Activated naive CD4-positive, alpha-beta T cell treated with anti-CD3 and anti-CD28 coated beads, Interleukin-2, amount 50 U/mL, for 16 hours (primary cell): ENCODE results near the gene METTL16.

ENCODE experiments used
- DNase-seq: peaks from one replicate; pipeline ENCODE4 v3.0.0-alpha.2; 2020

METTL16 gene

DNA sequence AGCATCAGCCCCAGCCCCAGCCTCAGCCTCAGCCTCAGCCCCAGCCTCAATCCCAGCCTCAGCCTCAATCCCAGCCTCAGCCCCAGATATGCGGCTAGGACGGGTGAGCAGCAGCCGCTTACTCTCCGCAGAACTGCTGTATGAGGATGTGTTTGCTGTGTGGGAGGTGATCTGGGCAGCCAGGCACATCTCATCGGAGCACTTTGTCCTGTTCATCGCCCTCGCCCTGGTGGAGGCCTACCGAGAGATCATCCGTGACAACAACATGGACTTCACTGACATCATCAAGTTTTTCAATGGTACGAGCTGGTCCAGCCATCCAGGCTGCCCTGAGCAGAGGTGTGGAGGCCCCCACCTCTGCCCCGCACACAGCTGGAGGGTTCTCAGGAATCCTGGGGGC is 132.8 kb downstream of the METTL16 start:
- DNase-seq, result no peak

DNA sequence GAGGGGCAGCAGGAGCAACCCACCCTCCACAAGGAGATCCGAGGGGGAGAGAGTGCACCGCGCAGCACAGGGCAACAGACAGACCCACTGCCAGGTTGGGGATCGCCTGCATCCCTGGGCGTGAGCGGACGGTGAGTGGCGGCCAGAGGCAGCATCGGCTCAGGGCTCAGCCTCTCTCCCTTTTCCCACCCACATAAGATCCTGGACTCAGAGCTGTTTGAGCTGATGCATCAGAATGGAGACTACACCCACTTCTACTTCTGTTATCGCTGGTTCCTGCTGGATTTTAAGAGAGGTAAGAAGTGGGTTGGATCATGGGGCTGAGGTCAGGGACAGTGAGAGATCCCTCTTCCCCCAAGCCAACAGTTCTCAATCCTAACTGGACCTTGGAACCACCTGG is 134.0 kb downstream of the METTL16 start:
- DNase-seq, result no peak

DNA sequence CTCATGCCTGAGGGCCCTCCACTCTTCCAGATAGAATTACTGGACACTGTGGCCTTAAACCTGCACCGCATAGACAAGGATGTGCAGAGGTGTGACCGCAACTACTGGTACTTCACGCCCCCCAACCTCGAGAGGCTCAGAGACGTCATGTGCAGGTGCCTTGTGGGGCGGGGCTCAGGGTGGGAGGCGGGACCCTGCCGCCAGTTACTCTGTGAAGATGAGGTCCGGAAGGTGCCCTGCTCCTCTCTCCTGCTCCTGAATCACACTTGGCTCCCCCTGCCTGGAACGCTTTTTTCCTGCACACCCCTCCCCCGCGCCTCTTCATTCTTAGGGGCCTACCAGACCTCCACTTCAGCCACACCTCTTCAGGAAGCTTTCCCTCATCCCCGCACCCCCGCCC is 135.6 kb downstream of the METTL16 start:
- DNase-seq, result no peak

DNA sequence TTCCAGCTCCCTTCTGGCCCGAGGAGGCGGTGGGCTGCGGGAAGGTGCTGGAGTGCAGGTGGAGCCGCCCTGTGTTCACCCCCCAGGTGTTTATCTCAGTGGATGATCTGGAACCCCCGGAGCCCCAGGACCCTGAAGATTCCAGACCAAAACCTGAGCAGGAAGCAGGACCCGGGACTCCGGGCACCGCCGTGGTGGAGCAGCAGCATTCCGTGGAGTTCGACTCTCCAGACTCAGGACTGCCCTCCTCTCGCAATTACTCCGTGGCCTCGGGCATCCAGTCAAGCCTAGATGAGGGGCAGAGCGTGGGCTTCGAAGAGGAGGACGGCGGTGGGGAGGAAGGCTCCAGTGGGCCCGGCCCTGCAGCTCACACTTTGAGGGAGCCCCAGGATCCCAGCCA is 136.3 kb downstream of the METTL16 start:
- DNase-seq, result no peak

DNA sequence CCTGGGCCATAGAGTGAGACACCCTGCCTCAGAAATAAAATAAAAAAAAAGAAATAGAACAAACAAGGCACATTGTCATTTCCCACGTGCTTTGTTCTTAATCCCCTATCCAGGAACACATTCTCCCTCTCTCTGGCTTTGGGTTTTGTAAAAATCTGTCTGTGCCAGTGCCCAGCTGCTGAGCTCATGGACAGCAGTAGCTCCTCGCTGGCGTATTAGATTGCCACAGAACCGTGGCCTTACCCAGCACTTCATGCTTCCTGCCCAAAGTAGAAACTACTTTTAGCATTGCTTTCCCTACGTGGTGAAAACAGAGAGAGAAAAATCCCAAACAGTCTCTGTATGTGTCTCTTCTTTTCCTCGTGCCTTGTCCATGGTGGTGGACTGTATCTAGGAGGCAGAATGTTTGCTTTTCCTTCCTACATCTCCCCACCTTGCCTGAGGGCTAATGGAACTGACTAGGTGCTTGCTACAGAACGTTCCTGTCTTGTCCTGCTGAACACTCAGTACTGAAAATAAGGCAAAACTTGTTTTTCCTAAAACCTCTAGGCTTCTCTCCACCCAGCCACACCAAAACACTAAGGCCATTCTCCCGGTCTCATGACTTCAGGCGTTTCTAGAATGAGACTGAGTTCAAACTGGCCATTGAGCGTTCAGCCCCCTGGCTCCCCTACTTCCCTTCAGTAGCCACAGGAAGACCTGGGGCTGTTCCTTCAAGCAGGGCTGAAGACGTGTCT is 137.0 kb downstream of the METTL16 start:
- DNase-seq, result no peak

DNA sequence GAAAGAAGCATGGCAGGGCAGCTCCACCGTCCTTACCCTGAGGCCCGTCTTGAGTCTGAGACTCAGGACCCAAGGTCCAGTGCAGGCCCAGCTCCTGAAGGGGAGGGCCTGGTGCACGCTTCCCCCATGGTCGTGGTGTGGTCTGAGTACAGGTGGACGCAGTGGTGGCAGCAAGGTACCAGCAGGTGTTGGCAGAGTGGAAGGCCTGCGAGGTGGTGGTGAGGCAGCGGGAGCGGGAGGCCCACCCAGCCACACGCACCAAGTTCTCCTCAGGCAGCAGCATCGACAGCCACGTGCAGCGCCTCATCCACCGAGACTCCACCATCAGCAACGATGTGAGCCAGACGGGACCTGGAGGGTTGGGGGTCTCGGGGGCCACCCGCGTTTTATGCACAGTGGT is 138.5 kb downstream of the METTL16 start:
- no peak for DNase-seq

DNA sequence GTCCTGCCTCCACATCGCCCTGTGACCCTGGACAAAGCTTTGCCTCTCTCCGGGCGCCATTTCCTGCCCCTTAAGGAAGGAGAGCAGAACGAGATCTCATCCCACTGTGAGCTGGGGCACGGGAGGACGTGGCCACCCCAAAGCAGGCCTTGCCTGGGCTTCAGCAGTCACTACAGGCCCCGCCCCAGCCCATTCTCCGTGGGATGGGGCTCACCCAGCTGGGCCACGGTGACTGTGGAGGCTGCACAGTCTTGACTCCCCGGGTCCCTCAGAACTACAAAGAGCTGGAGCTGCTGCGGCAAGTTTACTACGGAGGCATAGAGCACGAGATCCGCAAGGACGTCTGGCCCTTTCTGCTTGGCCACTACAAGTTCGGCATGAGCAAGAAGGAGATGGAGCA is 139.0 kb downstream of the METTL16 start:
- DNase-seq, result no peak

DNA sequence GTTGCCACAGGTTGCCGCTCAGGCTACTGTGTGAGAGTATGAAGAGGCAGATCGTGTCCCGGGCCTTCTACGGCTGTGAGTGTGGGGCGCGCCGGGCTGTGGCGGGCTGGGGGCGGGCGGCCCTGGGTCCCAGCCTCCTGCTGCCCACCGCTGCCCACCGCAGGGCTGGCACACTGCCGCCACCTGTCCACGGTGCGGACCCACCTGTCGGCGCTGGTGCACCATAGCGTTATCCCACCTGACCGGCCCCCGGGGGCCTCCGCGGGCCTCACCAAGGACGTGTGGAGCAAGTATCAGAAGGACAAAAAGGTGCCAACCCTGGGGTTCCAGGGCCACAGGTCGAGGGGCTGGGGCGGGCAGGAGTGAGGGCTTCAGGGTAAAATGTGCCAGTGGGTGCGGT is 139.5 kb downstream of the METTL16 start:
- no peak for DNase-seq

DNA sequence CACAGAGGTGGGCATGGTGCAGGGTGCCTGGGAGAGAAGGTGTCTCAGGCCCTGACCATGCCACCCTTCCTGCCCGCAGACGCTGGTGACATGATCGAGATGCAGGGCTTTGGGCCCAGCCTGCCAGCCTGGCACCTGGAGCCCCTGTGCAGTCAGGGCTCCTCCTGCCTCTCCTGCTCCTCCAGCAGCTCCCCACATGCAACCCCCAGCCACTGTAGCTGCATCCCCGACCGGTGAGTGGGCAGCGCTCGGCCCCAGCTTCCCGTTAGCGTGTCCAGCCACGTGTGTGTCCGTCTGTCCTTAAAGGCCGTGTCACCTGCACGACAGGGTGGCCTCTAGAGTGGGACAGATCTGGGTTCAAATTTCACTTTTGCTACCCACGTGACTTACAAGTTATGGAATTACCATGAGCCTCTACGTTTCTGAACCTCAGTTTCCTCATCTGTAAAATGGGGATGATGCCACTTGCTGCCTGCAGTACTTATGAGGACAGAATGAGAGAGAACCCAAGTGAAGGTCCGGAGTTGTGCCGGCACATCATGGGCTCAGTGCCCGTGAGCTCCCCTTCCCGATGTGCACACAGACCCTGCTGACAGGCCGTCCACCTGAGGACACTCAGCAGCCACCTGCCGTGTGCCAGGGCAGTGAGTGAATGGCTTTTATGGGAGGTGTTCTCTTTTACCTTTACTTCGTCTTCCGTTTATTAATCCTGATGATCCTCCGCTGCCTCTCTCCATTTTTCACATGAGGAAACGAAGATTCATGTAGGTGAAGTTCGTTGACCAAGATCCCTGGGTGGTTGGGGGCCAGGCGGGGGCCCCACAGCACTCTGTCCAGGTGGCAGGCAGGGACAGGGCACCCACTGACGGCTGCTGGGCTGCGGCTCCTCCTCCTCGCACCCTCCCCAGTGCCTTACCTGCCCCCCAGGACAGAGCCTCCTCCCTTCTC is 140.2 kb downstream of the METTL16 start:
- DNase-seq, result no peak

DNA sequence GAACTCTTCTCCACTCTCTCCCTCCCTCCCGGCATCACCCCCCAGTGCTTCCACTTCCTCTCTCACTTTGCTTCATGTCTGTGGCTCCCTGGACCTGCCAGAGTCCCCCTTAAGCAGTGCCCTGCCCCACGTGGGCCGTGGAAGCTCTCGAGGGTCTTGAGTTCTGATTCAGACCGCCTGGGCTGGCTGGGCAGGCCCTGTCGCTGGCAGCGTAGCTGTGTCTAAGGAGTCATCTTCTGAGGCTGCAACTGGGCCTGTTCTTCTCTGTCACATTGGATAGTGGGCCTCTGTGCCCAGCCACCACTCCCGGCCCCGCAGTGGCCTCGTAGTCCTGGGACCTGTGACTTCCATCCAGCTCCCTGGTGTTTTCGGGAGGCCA is 141.5 kb downstream of the METTL16 start:
- no peak for DNase-seq

DNA sequence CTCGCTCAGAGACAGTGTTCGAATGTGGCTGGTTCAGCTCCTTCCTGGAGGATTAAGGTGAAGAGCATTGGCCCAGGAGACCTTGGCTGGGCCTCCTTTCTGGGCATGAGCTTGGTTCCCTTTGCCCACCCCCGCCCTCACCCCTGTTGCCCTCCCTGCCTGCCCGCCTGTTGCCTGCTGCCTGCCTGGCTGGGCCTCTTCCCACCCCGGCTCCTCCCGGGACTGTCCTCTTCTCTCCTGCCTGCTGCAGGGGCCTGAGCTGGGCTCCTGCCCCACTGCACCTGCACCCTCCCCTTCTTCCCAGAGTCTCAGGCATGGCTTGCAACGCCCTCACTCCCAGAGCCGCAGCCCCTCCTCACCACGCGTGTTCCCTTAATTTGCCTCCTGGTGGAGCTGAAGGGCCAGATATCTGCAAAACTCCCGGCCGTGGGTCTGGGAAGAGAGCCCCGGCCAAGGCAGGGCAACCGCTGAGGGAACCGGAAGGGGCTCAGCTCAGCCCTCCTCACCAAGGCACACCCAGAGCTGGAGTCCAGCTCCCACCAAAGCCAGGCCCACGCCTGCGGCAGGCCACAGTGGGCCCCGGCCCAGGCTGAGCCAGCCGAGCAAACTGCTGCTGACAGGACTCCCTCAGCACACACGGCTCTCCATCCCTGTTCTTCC is 142.0 kb downstream of the METTL16 start:
- no peak for DNase-seq

DNA sequence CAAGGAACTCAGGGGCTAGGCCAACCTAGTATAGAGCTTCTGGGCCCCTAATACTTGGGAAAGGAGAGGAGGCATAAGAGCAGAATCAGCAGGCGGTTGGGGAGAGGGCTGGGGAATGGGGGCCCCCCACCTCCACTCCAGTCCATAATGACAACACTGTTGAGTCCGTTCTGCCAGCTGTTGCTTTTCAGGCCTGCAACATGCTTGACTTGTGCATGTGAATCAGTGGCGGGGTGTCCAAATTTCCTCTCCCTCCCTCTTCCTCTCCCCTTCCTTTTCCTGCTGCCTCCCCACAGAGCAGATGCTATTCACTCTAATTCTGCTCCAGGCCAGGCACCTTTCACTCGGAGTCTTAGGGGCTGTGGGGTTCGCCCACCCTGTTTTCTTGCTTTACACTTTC is 142.6 kb downstream of the METTL16 start:
- no peak for DNase-seq

DNA sequence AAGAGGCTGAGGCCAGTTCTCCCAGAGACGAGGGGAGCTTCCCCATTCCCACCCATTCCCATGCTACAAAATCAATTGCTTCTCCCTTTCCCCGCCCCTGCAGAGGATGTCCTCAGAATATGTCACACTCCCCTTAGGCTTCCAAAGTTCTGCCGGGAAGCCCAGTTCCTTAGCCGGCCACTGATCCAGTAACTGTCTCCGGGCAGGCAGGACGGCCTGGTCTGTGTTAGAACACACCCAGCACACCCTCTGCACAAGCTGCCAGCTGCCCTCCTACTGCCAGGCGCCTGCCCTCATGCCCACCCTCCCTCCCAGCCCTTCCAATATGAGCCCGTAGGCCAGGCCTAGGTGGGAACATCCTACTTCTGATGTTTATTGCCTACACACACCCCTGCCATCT is 143.3 kb downstream of the METTL16 start:
- no peak for DNase-seq

DNA sequence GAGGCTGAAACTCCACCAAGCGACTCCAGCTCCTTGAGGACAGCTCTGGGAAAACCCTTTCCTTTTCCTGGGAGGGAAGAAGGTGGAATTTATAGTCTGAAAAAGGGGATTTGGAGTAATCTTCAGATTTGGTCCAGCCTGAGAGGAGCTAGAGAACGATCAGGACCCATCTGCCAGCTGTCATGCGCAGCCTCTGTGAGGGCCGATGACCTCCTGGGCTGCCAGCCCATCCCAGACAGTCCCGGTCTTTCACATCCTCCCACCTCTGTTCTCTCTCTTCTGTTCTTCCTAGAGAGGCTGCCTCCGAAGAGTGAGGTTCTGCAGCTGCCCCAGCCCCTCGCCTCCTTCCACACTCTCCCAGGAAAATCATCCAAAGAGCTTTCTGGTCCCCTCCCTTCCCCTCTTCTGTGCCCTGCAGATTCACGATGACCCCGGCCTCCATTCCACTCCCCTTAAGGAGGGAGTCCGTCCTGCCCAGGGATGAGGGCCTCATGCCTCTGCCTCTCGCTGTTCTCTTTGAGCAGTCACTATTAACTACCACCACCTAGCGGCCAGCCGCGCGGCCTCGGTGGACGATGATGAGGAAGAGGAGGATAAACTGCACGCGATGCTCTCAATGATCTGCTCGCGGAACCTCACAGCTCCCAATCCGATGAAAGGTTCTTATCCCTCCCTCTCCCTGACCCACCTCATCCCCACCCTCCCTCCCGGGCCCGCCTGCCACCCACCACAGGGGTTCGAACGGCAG is 144.8 kb downstream of the METTL16 start:
- DNase-seq, result no peak
